Myocyte (in vitro differentiated cells): ENCODE measurements around the gene CDCP1. TPM values are rescaled to one million over a fixed set of nuclear protein-coding genes. Genes with fewer than 3 reads are reported as not detected.

Experiments
- DNase-seq: peaks from one replicate; pipeline ENCODE4 v3.0.0-alpha.2; 2012; ENCODE audit warnings: low read depth
- polyA plus RNA-seq: library from polyadenylated mRNA; unstranded; fragments of >200 nt; gene quantifications from one replicate; pipeline ENCODE4 v1.2.1, GENCODE V29; 2012; ENCODE audit warnings: missing spikeins
- total RNA-seq: library from RNA; depleted of rRNA; stranded (reverse); fragments of >200 nt; gene quantifications from 2 replicates; pipeline ENCODE4 v1.2.3, GENCODE V29; 2014

The CDCP1 gene
- total RNA-seq, result 2.5 and 2.7 TPM in 2 replicates
- 0.34 TPM for polyA plus RNA-seq

- no peak for DNase-seq
Observed at GRCh38 chr3:45145681-45146614, at the start of gene CDCP1. CDCP1 (minus strand) TSS chr3:45146378; CDS start chr3:45146287, 91 bp downstream.

- DNase-seq, result no peak
Observed at GRCh38 chr3:45194791-45195190, 48.6 kb upstream of the CDCP1 start.

GRCh38 chr3:45191924-45192417 lies 45.8 kb upstream of the CDCP1 start:
- DNase-seq, result peak; percentile 68

GRCh38 chr3:45191424-45191823 lies 45.2 kb upstream of the CDCP1 start:
- DNase-seq, result no peak

- no peak for DNase-seq
Observed at GRCh38 chr3:45188719-45189659, 42.8 kb upstream of the CDCP1 start.

- no peak for DNase-seq
Observed at GRCh38 chr3:45187694-45188141, 41.5 kb upstream of the CDCP1 start.

- DNase-seq, result no peak
Observed at GRCh38 chr3:45186871-45187270, 40.7 kb upstream of the CDCP1 start.

- DNase-seq, result no peak
Observed at GRCh38 chr3:45185461-45185860, 39.3 kb upstream of the CDCP1 start.

GRCh38 chr3:45185052-45185451 lies 38.9 kb upstream of the CDCP1 start:
- DNase-seq, result no peak

- DNase-seq, result no peak
Observed at GRCh38 chr3:45183872-45184262, 37.7 kb upstream of the CDCP1 start.

- peak; percentile 74 for DNase-seq
Observed at GRCh38 chr3:45182915-45183871, 37.0 kb upstream of the CDCP1 start.

GRCh38 chr3:45181496-45181895 lies 35.3 kb upstream of the CDCP1 start:
- DNase-seq, result no peak

- DNase-seq, result peak; percentile 59
Observed at GRCh38 chr3:45180899-45181298, 34.7 kb upstream of the CDCP1 start.

GRCh38 chr3:45180051-45180450 lies 33.9 kb upstream of the CDCP1 start:
- DNase-seq, result peak; percentile 90

- peak; percentile 86 for DNase-seq
Observed at GRCh38 chr3:45179163-45179562, 33.0 kb upstream of the CDCP1 start.

- peak; percentile 94 for DNase-seq
Observed at GRCh38 chr3:45178183-45179023, 32.2 kb upstream of the CDCP1 start.

GRCh38 chr3:45176912-45177311 lies 30.7 kb upstream of the CDCP1 start:
- no peak for DNase-seq

GRCh38 chr3:45174234-45174633 lies 28.1 kb upstream of the CDCP1 start:
- no peak for DNase-seq

GRCh38 chr3:45173776-45174175 lies 27.6 kb upstream of the CDCP1 start:
- DNase-seq, result no peak
